Glomerular visceral epithelial cell (primary cell): Measurements from ENCODE around the gene IL27RA.
A peak's percentile ranks its signal among the peaks of the same experiment; 100 is the strongest.

Experiments
- DNase-seq: peaks from one replicate; pipeline ENCODE4 v3.0.0-alpha.2; 2016; ENCODE audit errors: extremely low spot score

The IL27RA gene

DNA sequence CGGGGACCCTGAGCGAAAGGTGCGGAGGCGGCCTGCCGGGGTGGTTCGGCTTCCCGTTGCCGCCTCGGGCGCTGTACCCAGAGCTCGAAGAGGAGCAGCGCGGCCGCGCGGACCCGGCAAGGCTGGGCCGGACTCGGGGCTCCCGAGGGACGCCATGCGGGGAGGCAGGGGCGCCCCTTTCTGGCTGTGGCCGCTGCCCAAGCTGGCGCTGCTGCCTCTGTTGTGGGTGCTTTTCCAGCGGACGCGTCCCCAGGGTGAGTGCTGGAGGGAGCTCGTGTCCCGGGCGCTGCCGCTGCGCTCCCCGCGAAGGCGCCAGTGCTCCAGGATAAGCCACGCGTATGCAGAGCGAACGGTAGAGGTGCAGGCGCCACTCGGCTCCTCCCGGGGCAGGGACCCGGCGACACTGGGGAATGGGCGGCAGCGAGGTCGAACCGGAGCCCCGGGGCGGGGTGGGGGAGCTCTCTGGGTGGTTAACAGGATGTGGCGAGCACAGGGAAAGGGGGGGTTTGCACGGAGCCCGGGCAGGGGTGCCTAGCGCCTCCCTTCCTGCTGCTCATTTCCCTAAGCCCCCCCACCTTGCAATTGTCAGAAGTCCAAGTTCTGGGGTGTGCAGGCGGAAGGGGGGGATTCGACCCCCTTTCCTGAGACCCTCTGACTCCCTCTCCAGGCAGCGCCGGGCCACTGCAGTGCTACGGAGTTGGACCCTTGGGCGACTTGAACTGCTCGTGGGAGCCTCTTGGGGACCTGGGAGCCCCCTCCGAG lies at the start of gene IL27RA:
Gene IL27RA (plus strand): TSS at position 44 of the 762 bp plus-strand sequence. CDS start 111 bp downstream, at position 155.
- peak; percentile 54 for DNase-seq

DNA sequence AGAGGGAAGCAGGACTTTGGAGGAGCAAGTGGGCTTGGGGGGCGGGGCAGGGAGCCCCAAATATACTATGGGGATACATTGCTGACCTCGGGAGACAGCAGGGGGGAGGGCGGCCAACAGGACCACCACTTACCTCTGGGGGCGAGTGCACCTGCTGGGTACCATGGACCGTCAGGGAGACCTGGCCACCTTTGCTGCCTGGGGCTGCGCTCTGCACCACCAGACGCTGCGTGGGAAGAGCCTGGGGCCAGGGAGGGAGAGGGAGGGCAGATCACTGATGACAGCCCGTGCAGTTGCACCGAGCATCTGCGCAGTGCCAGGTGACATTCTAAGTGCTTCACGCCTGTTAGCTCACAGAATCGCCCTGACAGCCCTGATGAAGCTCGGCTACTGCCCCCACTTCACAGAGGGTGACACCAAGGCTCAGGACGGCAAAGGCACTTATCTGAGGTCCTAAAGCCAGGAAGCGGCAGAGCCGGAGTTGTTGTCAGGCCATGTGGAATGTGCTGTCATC lies 49.5 kb upstream of the IL27RA start:
- no peak for DNase-seq

DNA sequence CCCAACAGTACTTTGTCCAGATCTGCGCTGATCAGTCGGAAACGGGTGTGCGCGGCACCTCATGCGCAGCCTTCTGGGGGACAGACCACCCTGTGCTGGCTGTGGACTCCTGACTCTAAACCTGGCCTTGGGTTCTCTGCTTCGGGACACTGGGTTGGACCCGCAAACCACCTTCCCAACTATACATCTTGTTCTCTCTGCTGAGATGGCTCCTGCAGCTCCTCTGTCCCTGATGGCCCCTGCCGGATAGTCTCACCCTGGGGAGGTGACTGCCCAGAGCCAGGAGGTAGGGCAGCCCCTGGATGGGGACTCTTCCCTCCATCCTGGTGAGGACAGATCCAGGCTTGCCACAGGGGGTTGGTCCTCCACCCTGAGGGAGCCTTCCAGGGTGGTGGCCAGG lies 48.8 kb upstream of the IL27RA start:
- no peak for DNase-seq

DNA sequence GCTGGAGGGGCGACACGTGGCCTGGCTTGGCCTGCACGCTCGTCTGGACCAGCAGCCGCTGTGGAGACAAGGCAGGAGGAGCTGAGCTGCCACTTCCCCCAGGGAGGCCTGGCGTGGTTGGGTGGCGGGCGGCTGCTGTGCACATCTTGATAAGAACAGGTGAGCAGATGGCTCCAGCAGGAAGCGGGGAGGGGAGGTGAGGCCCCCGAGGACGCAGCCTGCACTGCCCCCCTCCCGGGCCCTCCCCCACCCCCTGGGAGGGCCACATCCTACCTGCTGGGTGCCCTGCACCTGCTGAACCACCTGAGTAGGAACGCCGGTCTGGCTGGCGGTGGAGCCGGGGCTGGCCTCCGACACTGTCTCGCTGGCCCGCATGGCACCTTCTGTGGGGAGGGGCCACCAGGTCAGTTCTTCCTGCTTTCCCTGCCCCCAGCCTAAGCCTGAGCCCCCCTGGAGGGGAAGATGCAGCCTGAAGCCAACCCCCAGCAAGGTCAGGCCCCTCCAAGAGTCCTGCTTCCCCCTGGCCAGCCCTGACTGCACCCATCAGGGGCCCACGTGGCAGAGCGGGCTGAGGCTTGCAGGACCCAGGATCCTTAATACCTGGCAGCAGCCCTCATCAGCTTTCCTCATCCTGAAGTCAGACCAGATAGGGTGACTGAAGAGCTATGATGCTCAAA lies 48.2 kb upstream of the IL27RA start:
- no peak for DNase-seq

GRCh38 chr19:13984186-13984585 lies 47.4 kb upstream of the IL27RA start:
- no peak for DNase-seq

DNA sequence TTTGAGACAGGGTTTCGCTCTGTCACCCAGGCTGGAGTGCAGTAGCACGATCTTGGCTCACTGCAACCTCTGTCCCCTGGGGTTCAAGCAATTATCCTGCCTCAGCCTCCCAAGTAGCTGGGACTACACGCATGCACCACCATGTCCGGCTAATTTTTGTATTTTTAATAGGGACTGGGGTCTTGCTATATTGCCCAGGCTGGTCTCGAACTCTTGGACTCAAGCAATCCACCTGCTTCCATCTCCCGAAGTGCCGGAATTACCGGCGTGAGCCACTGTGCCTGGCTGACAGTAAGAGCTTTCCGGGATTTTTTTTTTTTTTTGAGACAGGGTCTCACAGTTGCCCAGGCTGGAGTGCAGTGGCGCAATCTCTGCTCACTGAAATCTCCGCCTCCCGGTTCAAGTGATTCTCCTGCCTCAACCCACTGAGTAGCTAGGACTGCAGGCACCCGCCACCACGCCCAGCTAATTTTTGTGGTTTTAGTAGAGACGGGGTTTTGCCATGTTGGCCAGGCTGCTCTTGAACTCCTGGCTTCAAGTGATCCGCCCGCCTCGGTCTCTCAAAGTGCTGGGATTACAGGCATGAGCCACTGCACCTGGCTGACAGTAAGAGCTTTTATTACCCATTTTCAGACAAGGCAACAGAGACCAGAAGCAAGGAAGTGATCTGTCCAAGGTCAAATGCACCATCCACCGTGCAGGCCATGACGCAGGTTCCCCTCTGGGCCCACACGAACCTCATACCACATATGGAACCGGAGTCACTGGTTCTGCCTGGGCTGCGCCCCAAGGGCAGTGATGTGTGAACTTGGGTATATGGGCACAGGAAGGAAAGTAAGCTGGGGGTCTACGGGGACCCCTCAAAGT lies 46.5 kb upstream of the IL27RA start:
- no peak for DNase-seq

GRCh38 chr19:13985771-13986347 lies 45.7 kb upstream of the IL27RA start:
- DNase-seq = peak; percentile 23

DNA sequence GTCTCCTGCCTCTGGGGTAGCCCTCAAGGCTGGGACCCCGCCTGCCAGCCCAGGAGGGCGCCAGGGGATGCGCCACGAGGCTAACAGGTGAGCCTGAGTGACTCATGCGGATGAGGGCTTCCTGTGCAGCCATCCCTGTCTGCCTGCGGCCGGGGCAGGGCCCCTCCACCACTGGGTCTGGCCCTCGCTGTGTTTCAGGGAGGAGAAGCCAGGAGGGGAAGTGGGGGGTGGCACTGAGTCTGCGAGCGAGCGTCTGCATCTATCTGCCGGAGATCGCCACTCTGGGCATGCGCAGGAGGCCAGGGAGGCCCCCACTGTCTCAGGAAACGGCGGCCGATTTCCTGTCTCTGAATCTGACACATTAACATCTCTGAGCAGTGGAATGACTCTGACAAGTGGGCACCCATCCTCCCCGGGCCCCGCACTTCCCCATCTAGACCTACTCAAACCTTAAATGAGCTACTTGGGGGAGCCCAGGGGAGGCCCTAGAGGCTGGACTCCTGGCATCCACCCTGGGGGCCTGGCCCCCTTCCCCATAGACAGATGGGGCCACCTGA lies 45.1 kb upstream of the IL27RA start:
- DNase-seq = peak; percentile 97

GRCh38 chr19:13987101-13987890 lies 44.3 kb upstream of the IL27RA start:
- DNase-seq = no peak

GRCh38 chr19:13989487-13989886 lies 42.1 kb upstream of the IL27RA start:
- DNase-seq = no peak

GRCh38 chr19:13990085-13990484 lies 41.5 kb upstream of the IL27RA start:
- no peak for DNase-seq

DNA sequence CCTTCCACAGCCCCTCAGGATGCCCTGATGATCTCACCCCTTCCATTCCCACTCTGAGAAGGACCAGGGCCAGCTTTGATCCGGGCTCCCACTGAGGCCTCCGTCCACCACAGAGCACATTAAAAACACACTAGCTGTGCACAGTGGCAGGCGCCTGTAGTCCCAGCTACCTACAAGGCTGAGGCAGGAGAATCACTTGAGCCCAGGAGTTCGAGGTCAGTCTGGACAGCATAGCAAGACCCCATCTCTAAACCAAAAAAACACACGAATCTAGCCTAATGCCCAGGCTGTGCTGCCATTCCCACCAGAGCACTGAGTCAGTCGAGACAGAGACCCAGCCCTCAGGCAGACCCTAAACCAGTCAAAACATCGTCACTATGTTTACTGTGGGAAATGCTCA lies 39.5 kb upstream of the IL27RA start:
- DNase-seq = no peak

GRCh38 chr19:13993590-13994300 lies 37.8 kb upstream of the IL27RA start:
- no peak for DNase-seq

DNA sequence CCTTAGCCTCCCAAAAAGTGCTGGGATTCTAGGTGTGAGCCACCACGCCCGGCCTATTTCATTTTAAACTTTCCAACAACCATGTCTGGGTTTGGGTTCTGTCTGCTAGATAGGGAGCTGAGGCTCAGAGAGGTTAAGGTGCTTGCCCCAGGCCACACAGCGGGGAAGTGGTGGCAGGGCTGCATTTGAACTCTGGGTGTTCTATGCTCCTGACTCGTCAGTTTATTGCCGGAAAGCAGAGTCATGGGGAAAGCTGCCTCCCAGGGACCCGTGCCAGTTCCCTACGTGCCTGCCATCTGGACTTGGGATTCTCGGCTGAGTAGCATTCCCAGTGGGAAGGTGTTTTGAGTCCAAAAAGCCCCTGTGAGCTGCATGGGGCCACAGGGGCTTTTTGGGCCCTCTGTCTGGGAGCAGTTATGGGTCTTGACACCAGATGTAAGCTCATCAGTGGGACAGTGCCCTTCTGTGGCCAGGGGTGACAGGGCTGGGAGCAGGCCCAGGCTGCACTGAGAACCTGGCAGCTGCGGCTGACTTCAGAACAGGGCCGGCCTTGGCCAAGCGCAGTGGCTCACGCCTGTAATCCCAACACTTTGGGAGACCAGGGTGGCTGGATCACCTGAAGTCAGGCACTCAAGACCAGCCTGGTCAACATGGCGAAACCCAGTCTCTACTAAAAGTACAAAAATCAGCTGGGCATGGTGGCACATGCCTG lies 36.4 kb upstream of the IL27RA start:
- DNase-seq = no peak

DNA sequence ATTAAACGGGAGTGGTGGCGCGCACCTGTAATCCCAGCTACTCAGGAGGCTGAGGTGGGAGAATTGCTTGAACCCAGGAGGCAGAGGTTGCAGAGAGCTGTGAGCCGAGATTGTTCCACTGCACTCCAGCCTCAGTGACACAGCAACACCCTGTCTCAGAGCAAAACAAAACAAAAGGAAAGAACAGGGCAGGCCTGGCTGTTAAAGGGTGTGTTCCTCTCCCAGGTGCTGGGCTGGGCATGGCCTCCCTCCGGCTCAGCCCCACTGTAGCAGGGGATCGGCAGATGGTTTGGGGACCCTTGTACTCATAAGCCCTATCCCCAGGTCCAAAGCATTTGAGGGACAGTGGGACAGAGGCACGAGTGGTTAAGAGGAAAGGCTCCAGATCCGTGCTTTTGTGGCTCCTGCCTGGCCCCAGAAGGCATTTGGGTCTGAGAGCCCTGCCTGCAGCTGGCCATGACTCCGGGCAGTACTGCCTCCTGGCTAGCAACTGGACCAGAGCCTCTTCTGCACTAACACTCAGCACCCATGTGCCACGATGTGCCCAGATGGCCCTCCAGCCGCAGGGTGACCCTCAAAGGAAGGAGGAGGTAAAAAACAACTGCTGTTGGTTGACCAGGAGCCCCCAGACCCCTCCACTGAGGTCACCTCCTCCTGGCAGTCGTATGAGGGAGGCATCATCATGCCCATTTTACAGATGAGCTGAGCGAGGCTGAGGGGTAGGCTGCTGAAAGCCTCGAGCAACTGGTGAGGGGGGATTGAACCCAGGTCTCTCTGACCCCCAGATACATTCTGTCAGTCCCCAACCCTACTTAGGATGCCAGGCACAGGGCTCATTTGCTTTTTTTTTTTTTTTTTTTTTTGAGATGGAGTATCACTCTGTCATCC lies 35.4 kb upstream of the IL27RA start:
- no peak for DNase-seq

GRCh38 chr19:13996928-13997630 lies 34.5 kb upstream of the IL27RA start:
- no peak for DNase-seq

- no peak for DNase-seq
Observed at GRCh38 chr19:13997631-13997962, 34.0 kb upstream of the IL27RA start.

GRCh38 chr19:13998426-13998825 lies 33.1 kb upstream of the IL27RA start:
- DNase-seq = no peak
